GF-D8 (cell line): Measurements from ENCODE around the gene AP3B2.
"Not testable (repeated sequence)": the region's sequence is repeated elsewhere in the genome, so short reads cannot be mapped to it uniquely, and the experiment has no call there.

Experiments used
- DNase-seq: peaks from one replicate; lab custom pipeline; 2025; lab: John Stamatoyannopoulos, UW

The AP3B2 gene

GRCh38 chr15:82709421-82710207 lies at the start of gene AP3B2:
AP3B2 (minus strand) TSS chr15:82709875; CDS start chr15:82709706, 169 bp downstream.
- DNase-seq = no peak

GRCh38 chr15:82751308-82751707 lies 41.6 kb upstream of the AP3B2 start:
- peak; percentile 10 for DNase-seq

- no peak for DNase-seq
Measured at GRCh38 chr15:82750831-82751180, 41.1 kb upstream of the AP3B2 start.

- DNase-seq = peak; percentile 83
Measured at GRCh38 chr15:82749951-82750830, 40.5 kb upstream of the AP3B2 start.

GRCh38 chr15:82748315-82748714 lies 38.6 kb upstream of the AP3B2 start:
- DNase-seq = no peak

- DNase-seq = no peak
Measured at GRCh38 chr15:82743810-82744209, 34.1 kb upstream of the AP3B2 start.

GRCh38 chr15:82742134-82742533 lies 32.5 kb upstream of the AP3B2 start:
- DNase-seq = no peak

- no peak for DNase-seq
Measured at GRCh38 chr15:82739086-82739485, 29.4 kb upstream of the AP3B2 start.

GRCh38 chr15:82737975-82738374 lies 28.3 kb upstream of the AP3B2 start:
- no peak for DNase-seq

GRCh38 chr15:82731527-82731926 lies 21.9 kb upstream of the AP3B2 start:
- DNase-seq = no peak

- DNase-seq = no peak
Measured at GRCh38 chr15:82730022-82730530, 20.4 kb upstream of the AP3B2 start.

- DNase-seq = no peak
Measured at GRCh38 chr15:82726816-82727215, 17.1 kb upstream of the AP3B2 start.

- no peak for DNase-seq
Measured at GRCh38 chr15:82715003-82715402, 5.3 kb upstream of the AP3B2 start.

- no peak for DNase-seq
Measured at GRCh38 chr15:82714016-82714415, 4.3 kb upstream of the AP3B2 start.

- DNase-seq = no peak
Measured at GRCh38 chr15:82712036-82712435, 2.4 kb upstream of the AP3B2 start.

- no peak for DNase-seq
Measured at GRCh38 chr15:82710926-82711490, 1.3 kb upstream of the AP3B2 start.

GRCh38 chr15:82710208-82710555 lies 507 bp upstream of the AP3B2 start:
- DNase-seq = no peak

- DNase-seq = no peak
Measured at GRCh38 chr15:82709081-82709420, 624 bp downstream of the AP3B2 start.

GRCh38 chr15:82705856-82706255 lies 3.8 kb downstream of the AP3B2 start:
- not testable (repeated sequence) for DNase-seq

- no peak for DNase-seq
Measured at GRCh38 chr15:82699726-82700125, 9.9 kb downstream of the AP3B2 start.

GRCh38 chr15:82698711-82699345 lies 10.8 kb downstream of the AP3B2 start:
- DNase-seq = no peak

- DNase-seq = no peak
Measured at GRCh38 chr15:82697735-82698407, 11.8 kb downstream of the AP3B2 start.
